HepG2 (cell line): ENCODE measurements around the gene DNAJC2. TPM values are rescaled to one million over a fixed set of nuclear protein-coding genes. Genes with fewer than 3 reads are reported as not detected.

Source experiments
- ATF1 ChIP-seq: IDR thresholded peaks from 2 replicates; pipeline ENCODE4 v1.6.1; 2016; ENCODE audit warnings: mild to moderate bottlenecking, control low read depth
- ATF7-NPFF ChIP-seq: sonication (generic); formaldehyde crosslinking; IDR thresholded peaks from 2 replicates; pipeline ENCODE4 v1.8.1; 2023; ENCODE audit warnings: mild to moderate bottlenecking, low read depth, missing genetic modification reagents, moderate library complexity
- FOXA3 ChIP-seq: IDR thresholded peaks from 2 replicates; pipeline ENCODE4 v1.6.1; 2016; ENCODE audit warnings: missing genetic modification reagents, missing compliant biosample characterization
- GABPA ChIP-seq, 2 experiments: IDR thresholded peaks; 2 replicates each; pipeline ENCODE4 v1.6.1; 2011 to 2016; ENCODE audit warnings: low read depth in 2 of 2, low read length in 1 of 2, missing biosample characterization in 1 of 2, missing genetic modification characterization in 1 of 2
- HDAC1 ChIP-seq: sonication (generic); formaldehyde crosslinking; IDR thresholded peaks from 2 replicates; pipeline ENCODE4 v1.5.1; 2020; ENCODE audit warnings: mild to moderate bottlenecking, missing genetic modification reagents
- HINFP ChIP-seq: sonication (generic); formaldehyde crosslinking; IDR thresholded peaks from 2 replicates; pipeline ENCODE4 v1.4.0; 2020; ENCODE audit warnings: low read depth, mild to moderate bottlenecking, missing genetic modification reagents
- KDM5B ChIP-seq: sonication (generic); formaldehyde crosslinking; IDR thresholded peaks from 2 replicates; pipeline ENCODE4 v1.4.0; 2020; ENCODE audit warnings: missing genetic modification reagents, mild to moderate bottlenecking, borderline replicate concordance
- KLF15 ChIP-seq: sonication (generic); formaldehyde crosslinking; IDR thresholded peaks from 2 replicates; pipeline ENCODE4 v1.8.1; 2023; ENCODE audit warnings: borderline replicate concordance, mild to moderate bottlenecking, inconsistent platforms, missing genetic modification reagents, mixed read lengths
- NFATC3 ChIP-seq: sonication (generic); formaldehyde crosslinking; IDR thresholded peaks from 2 replicates; pipeline ENCODE4 v1.5.1; 2020; ENCODE audit warnings: mild to moderate bottlenecking, missing genetic modification reagents
- POGZ ChIP-seq: sonication (generic); formaldehyde crosslinking; IDR thresholded peaks from 2 replicates; pipeline ENCODE4 v1.4.0; 2020; ENCODE audit warnings: mild to moderate bottlenecking, missing genetic modification reagents
- SPEN ChIP-seq: sonication (generic); formaldehyde crosslinking; IDR thresholded peaks from 2 replicates; pipeline ENCODE4 v1.5.1; 2020; ENCODE audit warnings: low read depth, mild to moderate bottlenecking, missing genetic modification reagents
- ZFP41 ChIP-seq: sonication (generic); formaldehyde crosslinking; IDR thresholded peaks from 2 replicates; pipeline ENCODE4 v1.4.0; 2020; ENCODE audit warnings: mild to moderate bottlenecking, missing genetic modification reagents, borderline replicate concordance
- ZNF331 ChIP-seq: sonication (generic); formaldehyde crosslinking; IDR thresholded peaks from 2 replicates; pipeline ENCODE4 v1.4.0; 2020; ENCODE audit warnings: missing genetic modification reagents
- ZNF619 ChIP-seq: sonication (generic); formaldehyde crosslinking; IDR thresholded peaks from 2 replicates; pipeline ENCODE4 v1.4.0; 2020; ENCODE audit warnings: mild to moderate bottlenecking, missing genetic modification reagents
- ZNF652 ChIP-seq: IDR thresholded peaks from 2 replicates; pipeline ENCODE4 v1.6.1; 2016; ENCODE audit warnings: low read depth, borderline replicate concordance
- ZNF713 ChIP-seq: sonication (generic); formaldehyde crosslinking; IDR thresholded peaks from 2 replicates; pipeline ENCODE4 v1.4.0; 2020; ENCODE audit warnings: mild to moderate bottlenecking, missing genetic modification reagents
- ZNF770 ChIP-seq: sonication (generic); formaldehyde crosslinking; IDR thresholded peaks from 2 replicates; pipeline ENCODE4 v1.5.0; 2020; ENCODE audit warnings: mild to moderate bottlenecking, missing genetic modification reagents
- ZNF780A ChIP-seq: sonication (generic); formaldehyde crosslinking; IDR thresholded peaks from 2 replicates; pipeline ENCODE4 v1.8.0; 2022; ENCODE audit warnings: mild to moderate bottlenecking, missing genetic modification reagents, moderate library complexity
- ZSCAN5A ChIP-seq: sonication (generic); formaldehyde crosslinking; IDR thresholded peaks from 2 replicates; pipeline ENCODE4 v1.8.0; 2022; ENCODE audit warnings: mild to moderate bottlenecking, missing genetic modification reagents, borderline replicate concordance
- ZXDC ChIP-seq: sonication (generic); formaldehyde crosslinking; IDR thresholded peaks from 2 replicates; pipeline ENCODE4 v1.5.0; 2020; ENCODE audit warnings: mild to moderate bottlenecking, missing genetic modification reagents
- polyA plus RNA-seq, 8 experiments: library from polyadenylated mRNA; depleted of rRNA in 3 of 8; stranded (reverse) in 7 of 8; unstranded in 1 of 8; fragments of >200 nt; fragmentation: Illumina TruSeq in 4 of 8; extraction: Trizol in 4 of 8; gene quantifications; 2 replicates each; pipeline versions ENCODE4 v1.2.1 to v1.2.3, GENCODE V29; 2011 to 2016; ENCODE audit warnings: low read depth in 4 of 8, missing spikeins in 1 of 8, mixed read lengths in 1 of 8; ENCODE audit not compliant: insufficient read depth in 1 of 8
- total RNA-seq, 5 experiments: library from RNA; depleted of rRNA; stranded (reverse); fragments of >200 nt; fragmentation: Illumina TruSeq; extraction: Trizol; gene quantifications; 2 replicates each; pipeline ENCODE4 v1.2.3, GENCODE V29; 2016; ENCODE audit warnings: low read depth in 1 of 5

DNAJC2 gene
- total and polyA plus RNA-seq, 2 of the 13 experiments (the other 11 are each of a cell fraction or from before 2014, with no cell fraction given): 19.6 to 42.0 TPM

GRCh38 chr7:103296901-103297836 lies 47.4 kb downstream of the DNAJC2 start, which contains the start of gene PMPCB (continued):
- TF ChIP-seq ZNF770 (peak; percentile 85), ZSCAN5A (CRISPR knock-in tag) (peak; percentile 69; the same call in 1 of the 2 replicates), ATF7-NPFF (CRISPR knock-in tag) (peak; percentile 86), ATF1 (CRISPR knock-in tag) (peak; percentile 40; the same call in 1 of the 2 replicates), ZNF331 (peak; percentile 80), KDM5B (CRISPR knock-in tag) (peak; percentile 92; the same call in 1 of the 2 replicates), POGZ (CRISPR knock-in tag) (peak; percentile 94), ZNF652 (CRISPR knock-in tag) (0 out of 2 replicates have a peak, but pooled peaks have one; percentile 36), HDAC1 (peak; percentile 78), KLF15 (CRISPR knock-in tag) (peak; percentile 79; the same call in 1 of the 2 replicates), ZXDC (CRISPR knock-in tag) (peak; percentile 57), ZNF619 (peak; percentile 84; the same call in 1 of the 2 replicates), ZFP41 (CRISPR knock-in tag) (0 out of 2 replicates have a peak, but pooled peaks have one; percentile 63), NFATC3 (CRISPR knock-in tag) (0 out of 2 replicates have a peak, but pooled peaks have one; percentile 52), ZNF713 (CRISPR knock-in tag) (peak; percentile 87; the same call in 1 of the 2 replicates), SPEN (CRISPR knock-in tag) (peak; percentile 89), FOXA3 (CRISPR knock-in tag) (0 out of 2 replicates have a peak, but pooled peaks have one; percentile 32), ZNF780A (no peak), HINFP (CRISPR knock-in tag) (no peak), GABPA (IDR thresholded peaks at IDR 0.05; ENCODE audit: low read depth, low read length) (peak; percentile 82), GABPA (CRISPR knock-in tag; IDR thresholded peaks at IDR 0.05; ENCODE audit: low read depth) (peak; percentile 97)
